ENCODE data around the gene TOPBP1.
"Not testable (repeated sequence)": the region's sequence is repeated elsewhere in the genome, so short reads cannot be mapped to it uniquely, and the experiment has no call there.

Gene TOPBP1

GRCh38 chr3:133673746-133674145 lies 12.0 kb upstream of the TOPBP1 start:
- DNase-seq, result no peak

GRCh38 chr3:133672461-133672860 lies 10.7 kb upstream of the TOPBP1 start:
- no peak for DNase-seq

GRCh38 chr3:133670525-133670995 lies 8.8 kb upstream of the TOPBP1 start:
- DNase-seq, result no peak

- DNase-seq, result no peak
Observed at GRCh38 chr3:133669949-133670524, 8.3 kb upstream of the TOPBP1 start.

GRCh38 chr3:133667118-133667517 lies 5.4 kb upstream of the TOPBP1 start:
- no peak for DNase-seq

- DNase-seq, result not testable (repeated sequence)
Observed at GRCh38 chr3:133665188-133665587, 3.4 kb upstream of the TOPBP1 start.

GRCh38 chr3:133663569-133664313 lies 2.0 kb upstream of the TOPBP1 start:
- peak; percentile 28 for DNase-seq

GRCh38 chr3:133662278-133662651 lies 524 bp upstream of the TOPBP1 start:
- DNase-seq, result no peak

- no peak for DNase-seq
Observed at GRCh38 chr3:133659806-133660205, 1.9 kb downstream of the TOPBP1 start.

- DNase-seq, result no peak
Observed at GRCh38 chr3:133655731-133656515, 5.8 kb downstream of the TOPBP1 start.

- DNase-seq, result no peak
Observed at GRCh38 chr3:133649486-133650068, 12.2 kb downstream of the TOPBP1 start.

GRCh38 chr3:133644768-133645167 lies 17.0 kb downstream of the TOPBP1 start:
- DNase-seq, result no peak

- DNase-seq, result no peak
Observed at GRCh38 chr3:133643611-133644010, 18.1 kb downstream of the TOPBP1 start.

GRCh38 chr3:133641254-133641653 lies 20.5 kb downstream of the TOPBP1 start:
- no peak for DNase-seq

- DNase-seq, result no peak
Observed at GRCh38 chr3:133633439-133633838, 28.3 kb downstream of the TOPBP1 start.

GRCh38 chr3:133629146-133629545 lies 32.6 kb downstream of the TOPBP1 start:
- no peak for DNase-seq

GRCh38 chr3:133627789-133628188 lies 34.0 kb downstream of the TOPBP1 start:
- no peak for DNase-seq

- no peak for DNase-seq
Observed at GRCh38 chr3:133620066-133620784, 41.5 kb downstream of the TOPBP1 start.

- DNase-seq, result no peak
Observed at GRCh38 chr3:133611534-133611933, 50.2 kb downstream of the TOPBP1 start.

GRCh38 chr3:133610031-133610430 lies 51.7 kb downstream of the TOPBP1 start:
- no peak for DNase-seq

- no peak for DNase-seq
Observed at GRCh38 chr3:133608388-133608787, 53.4 kb downstream of the TOPBP1 start.

- DNase-seq, result no peak
Observed at GRCh38 chr3:133607816-133608215, 53.9 kb downstream of the TOPBP1 start.

- DNase-seq, result no peak
Observed at GRCh38 chr3:133606902-133607301, 54.8 kb downstream of the TOPBP1 start.

Measured in NCI-H1048 (cell line).